EH (cell line): Measurements from ENCODE around the gene IL1RAPL2.
"Not testable (repeated sequence)": the region's sequence is repeated elsewhere in the genome, so short reads cannot be mapped to it uniquely, and the experiment has no call there.

Experiments
- DNase-seq: peaks from one replicate; pipeline ENCODE4 v3.0.0-alpha.2; 2015; ENCODE audit warnings: low read depth

Gene IL1RAPL2

DNA sequence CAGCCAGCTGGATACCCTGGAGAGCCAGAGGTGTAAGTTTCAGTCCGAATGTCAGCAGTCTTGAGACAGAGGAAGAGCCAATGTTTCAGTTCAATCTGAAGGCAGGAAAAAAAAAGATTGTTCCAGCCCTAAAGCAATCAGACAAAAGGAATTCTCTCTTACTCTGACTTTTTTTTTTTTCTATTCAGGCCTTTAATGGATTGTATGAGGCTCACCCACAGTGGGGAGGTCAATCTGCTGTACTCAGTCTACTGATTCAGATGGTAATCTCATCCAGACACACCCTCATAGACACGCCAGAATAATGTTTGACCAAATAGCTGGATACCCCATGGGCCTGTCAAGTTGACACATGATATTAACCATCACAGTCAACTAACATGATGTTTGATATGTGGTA lies 602.6 kb downstream of the IL1RAPL2 start:
- DNase-seq = no peak

DNA sequence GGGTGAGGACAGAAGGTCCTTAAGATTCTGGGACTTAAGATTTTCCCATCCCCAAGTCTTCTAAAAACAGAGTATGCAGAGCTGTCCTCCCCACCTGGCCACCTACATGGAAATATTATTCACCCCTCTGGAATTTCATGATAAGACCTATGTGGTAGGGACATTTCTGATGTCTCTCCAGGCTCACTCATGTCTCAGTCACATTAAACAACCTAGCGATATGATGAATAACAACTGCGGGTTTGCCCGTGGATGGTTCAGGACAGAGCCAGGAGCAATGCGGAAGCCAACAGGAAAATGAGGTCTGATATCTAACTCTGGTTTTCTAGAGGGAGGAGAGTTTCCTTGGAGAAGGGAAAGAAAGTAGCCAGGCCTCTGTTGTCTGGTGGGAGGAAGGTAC lies 607.1 kb downstream of the IL1RAPL2 start:
- DNase-seq = no peak

- no peak for DNase-seq
These were observed 613.6 kb downstream of the IL1RAPL2 start for GRCh38 chrX:105179644-105180043.

- DNase-seq = no peak
These were observed 623.1 kb downstream of the IL1RAPL2 start for GRCh38 chrX:105189093-105189492.

DNA sequence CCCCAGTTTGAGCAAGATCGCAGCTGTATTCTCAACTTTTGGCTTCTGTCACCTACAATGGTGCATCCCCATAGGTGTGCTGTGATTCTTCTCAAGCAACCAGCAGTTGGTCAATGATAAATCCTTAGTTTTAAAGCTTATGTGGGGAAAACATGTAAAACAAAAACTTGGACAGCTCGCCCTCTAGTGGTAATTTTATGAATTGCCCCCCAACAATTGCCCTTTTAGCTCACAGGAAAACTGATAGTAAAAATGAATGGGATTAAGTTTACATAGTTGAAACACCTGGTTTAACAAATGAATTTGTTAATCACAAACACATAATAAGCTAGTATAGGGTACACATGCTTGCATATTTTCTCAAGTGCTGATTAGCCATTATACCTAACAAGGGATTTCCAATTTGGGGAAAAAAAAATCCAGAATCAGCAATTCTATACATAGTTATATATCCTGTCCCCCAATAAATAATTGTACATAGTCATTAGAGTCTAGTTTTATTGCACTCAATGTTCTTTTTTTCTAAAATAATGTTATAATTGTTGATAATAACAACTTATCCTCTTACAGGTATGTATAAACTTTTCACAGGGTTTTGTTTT lies 624.4 kb downstream of the IL1RAPL2 start:
- DNase-seq = peak; percentile 7

- no peak for DNase-seq
These were observed 625.9 kb downstream of the IL1RAPL2 start for GRCh38 chrX:105191878-105192277.

DNA sequence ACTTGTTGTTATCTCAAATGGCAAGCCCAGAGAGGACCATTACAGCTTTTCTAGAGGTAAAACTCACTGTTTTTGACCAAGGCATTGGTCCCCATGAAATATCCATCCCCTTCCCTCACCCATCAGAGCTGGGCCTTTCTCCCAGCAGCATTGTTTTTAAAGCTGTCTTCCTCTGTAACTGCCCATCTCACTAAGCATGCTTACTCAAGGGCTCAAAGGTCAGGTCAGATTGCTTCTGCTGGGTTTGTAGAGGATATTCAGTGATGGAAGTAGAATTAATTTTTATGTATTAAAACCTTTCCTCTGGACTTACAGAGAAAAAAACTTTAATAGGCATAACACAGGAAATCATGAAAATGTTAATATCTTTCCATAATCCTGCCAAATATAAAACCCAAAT lies 643.4 kb downstream of the IL1RAPL2 start:
- DNase-seq = no peak

- DNase-seq = no peak
These were observed 644.3 kb downstream of the IL1RAPL2 start for GRCh38 chrX:105210258-105210657.

DNA sequence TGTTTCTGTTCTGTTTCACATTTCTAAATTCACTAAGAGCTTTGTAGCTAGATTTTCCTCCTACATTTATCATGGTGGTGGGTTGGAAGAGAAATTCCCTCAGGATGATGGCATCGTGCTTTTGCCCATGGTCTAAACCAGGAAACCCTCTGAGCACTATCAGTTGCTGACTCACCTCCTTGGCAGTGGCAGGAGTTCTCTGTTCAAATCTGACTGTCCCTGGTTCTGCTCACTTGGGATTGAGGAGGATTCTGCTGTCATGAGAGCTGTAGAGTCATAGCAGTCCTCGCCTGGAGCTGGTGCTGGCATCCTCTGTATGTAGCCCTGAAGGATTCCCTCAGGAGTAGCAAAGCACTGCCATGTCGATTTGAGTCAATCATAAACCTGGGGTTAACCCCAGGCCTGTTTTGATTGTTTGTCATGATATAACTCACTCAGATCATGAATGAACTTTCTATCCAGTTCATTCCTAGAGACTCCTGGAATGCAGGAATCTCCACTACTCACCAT lies 645.1 kb downstream of the IL1RAPL2 start:
- DNase-seq = no peak

DNA sequence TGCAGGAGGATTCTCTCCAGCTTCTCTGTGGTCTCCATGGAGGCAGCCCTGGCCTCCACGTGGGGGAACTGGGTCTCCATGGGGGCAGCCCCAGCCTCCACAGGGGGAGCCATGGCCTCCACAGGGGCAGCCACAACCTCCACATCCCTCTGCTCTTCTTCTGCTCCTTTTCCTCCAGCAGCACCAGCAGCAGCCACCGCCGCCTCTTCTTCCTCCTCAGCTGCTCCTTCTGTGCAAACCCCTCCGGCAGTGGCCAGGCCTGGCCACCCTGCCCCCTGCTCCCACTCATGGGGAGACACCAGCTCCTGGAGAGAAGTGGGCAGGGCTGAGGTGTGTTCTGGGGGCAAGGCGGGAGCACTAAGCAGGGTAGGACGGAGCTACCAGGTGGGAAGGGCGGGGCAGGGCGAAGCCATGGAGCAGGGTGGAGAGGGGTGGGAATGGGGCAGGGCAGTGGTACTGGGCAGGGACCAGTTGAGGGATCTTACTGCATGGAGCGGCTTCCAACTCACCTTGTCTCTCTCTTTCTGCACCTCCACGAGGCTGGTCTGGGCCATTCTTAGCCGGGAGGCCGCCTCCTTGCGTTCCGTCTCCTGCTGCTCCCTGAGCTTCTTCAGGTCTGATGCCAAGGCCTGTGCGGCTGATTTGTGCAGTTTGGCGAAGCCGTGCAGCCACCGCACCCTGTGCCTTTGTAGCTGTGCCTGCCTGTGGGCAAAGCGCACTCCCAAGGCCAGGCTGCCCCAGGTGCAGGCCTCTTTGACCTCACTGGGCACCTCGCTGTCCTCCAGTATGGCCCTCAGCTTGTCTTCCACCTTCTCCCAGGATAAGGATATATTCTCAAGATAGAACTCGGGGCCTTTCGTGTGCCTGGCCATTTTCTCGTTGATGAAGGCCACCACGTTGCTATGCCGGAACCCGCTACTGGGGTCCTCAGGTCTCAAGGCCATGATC lies 653.7 kb downstream of the IL1RAPL2 start:
- no peak for DNase-seq

- DNase-seq = no peak
These were observed 654.6 kb downstream of the IL1RAPL2 start, which contains the start of gene TEX13A for GRCh38 chrX:105220636-105221035. TSS of gene TEX13A (minus strand) at chrX:105220694. CDS start at chrX:105220397, 297 bp downstream.

DNA sequence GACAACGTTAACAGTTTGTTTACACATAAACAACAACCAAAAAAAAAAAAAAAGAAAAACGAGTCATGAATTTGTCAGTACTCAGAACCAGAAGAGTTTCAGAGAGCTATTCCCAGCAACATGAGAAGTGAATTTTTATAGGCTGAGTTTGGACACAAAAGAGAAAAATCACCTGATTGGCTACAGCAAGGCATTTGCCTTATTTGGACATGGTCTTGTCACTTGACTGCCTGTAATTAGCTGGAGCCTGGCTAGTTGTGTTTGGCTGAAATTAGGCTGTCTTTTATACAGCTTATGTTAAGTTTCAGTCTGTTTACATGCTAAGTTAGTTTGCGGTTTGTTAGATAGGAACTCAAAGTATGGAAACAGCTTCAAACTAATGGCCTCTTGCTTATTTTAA lies 655.4 kb downstream of the IL1RAPL2 start:
- DNase-seq = no peak

GRCh38 chrX:105226499-105226898 lies 660.5 kb downstream of the IL1RAPL2 start:
- DNase-seq = no peak

- DNase-seq = no peak
These were observed 662.6 kb downstream of the IL1RAPL2 start for GRCh38 chrX:105228602-105229001.

GRCh38 chrX:105229146-105229545 lies 663.1 kb downstream of the IL1RAPL2 start:
- DNase-seq = no peak

DNA sequence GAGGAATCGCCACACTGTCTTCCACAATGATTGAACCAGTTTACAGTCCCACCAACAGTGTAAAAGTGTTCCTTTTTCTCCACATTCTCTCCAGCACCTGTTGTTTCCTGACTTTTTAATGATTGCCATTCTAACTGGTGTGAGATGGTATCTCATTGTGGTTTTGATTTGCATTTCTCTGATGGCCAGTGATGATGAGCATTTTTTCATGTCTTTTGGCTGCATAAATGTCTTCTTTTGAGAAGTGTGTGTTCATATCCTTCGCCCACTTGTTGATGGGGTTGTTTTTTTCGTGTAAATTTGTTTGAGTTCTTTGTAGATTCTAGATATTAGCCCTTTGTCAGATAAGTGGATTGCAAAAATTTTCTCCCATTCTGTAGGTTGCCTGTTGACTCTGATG lies 671.4 kb downstream of the IL1RAPL2 start:
- DNase-seq = not testable (repeated sequence)

- DNase-seq = no peak
These were observed 675.1 kb downstream of the IL1RAPL2 start for GRCh38 chrX:105241056-105241455.

- no peak for DNase-seq
These were observed 694.5 kb downstream of the IL1RAPL2 start for GRCh38 chrX:105260291-105261043.

DNA sequence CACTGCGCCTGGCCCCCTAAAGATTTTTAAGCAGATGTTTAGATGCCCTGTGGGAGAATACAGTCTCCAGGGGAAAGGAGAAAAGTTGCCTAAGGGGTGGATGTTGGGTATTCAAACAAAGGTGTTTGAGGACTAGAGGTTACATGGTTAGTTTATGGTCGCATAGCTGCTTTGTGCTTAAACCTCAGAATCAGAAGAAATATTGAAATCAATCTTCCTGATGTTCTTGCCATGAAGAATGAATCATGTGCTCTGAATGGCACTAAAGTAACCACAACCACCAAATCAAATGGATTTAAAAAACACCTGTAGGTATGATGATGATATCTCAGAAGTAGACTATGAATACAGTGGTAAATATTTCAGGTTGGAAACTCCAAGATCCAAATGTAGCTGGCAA lies 697.2 kb downstream of the IL1RAPL2 start:
- no peak for DNase-seq

- DNase-seq = no peak
These were observed 697.8 kb downstream of the IL1RAPL2 start for GRCh38 chrX:105263801-105264200.

GRCh38 chrX:105265093-105265492 lies 699.1 kb downstream of the IL1RAPL2 start:
- no peak for DNase-seq

DNA sequence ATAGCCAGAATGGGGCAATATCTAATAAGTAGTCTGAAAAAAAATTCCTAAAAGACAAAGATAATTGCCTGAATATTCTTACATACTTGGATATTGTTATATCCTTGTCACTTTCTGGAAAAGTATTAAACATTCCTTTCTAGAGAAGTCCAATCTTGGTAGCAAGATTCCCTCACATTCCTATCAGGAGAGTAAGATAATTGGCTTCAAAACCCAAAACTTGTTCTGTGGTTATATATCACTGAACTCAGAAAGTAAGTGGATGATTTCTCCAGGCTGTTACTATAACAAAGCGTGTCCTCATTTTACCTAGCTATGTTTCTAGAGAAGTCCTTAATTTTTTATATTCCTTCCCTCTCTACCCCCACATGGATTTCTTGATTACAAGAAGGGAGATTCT lies 700.5 kb downstream of the IL1RAPL2 start:
- DNase-seq = no peak
